ENCODE data around the gene CCHCR1. TPM values are rescaled to one million over a fixed set of nuclear protein-coding genes. Genes with fewer than 3 reads are reported as not detected.

CCHCR1 gene
- total RNA-seq, 1 experiment from 2014 or later = 23.1 TPM

GRCh38 chr6:31145386-31145785 is 12.2 kb downstream of the CCHCR1 start:
- Histone ChIP-seq H3K36me3 (ENCODE audit: insufficient read depth, low read length) (no peaks in the 10 kb centered on the region), H3K27me3 (ENCODE audit: low read length) (no peaks in the 10 kb centered on the region), H2AFZ (ENCODE audit: low read length) (no peak overlapping the region), H3K4me1 (ENCODE audit: low read length) (no peaks in the 10 kb centered on the region), H3K9ac (ENCODE audit: low read length) (no peak overlapping the region), H3K9me2 (replicated peaks; ENCODE audit: insufficient read depth, low read length) (no peaks in the 10 kb centered on the region), H3K4me2 (ENCODE audit: low read depth, low read length, poor library complexity, severe bottlenecking) (no peak overlapping the region), H3K4me3 (ENCODE audit: low read length) (no peak overlapping the region), H3K79me2 (ENCODE audit: low read length) (no peaks in the 10 kb centered on the region), H4K20me1 (ENCODE audit: insufficient read depth, low read depth, low read length) (no peaks in the 10 kb centered on the region), H3K9me3 (ENCODE audit: low read length) (no peaks in the 10 kb centered on the region), H3K27ac (ENCODE audit: low read length) (no peak overlapping the region)
- no peak for DNase-seq

- no peak overlapping the region for H3K4me3 ChIP-seq (ENCODE audit: low read length)
- no peaks in the 10 kb centered on the region for H3K9me2 ChIP-seq (replicated peaks; ENCODE audit: insufficient read depth, low read length)
- no peak for DNase-seq
- H3K79me2 ChIP-seq (ENCODE audit: low read length) = no peaks in the 10 kb centered on the region
- no peaks in the 10 kb centered on the region for H3K9me3 ChIP-seq (ENCODE audit: low read length)
- no peak overlapping the region for H3K27ac ChIP-seq (ENCODE audit: low read length)
- H2AFZ ChIP-seq (ENCODE audit: low read length) = no peak overlapping the region
- H3K4me2 ChIP-seq (ENCODE audit: low read depth, low read length, poor library complexity, severe bottlenecking) = no peak overlapping the region
- H3K4me1 ChIP-seq (ENCODE audit: low read length) = no peaks in the 10 kb centered on the region
- no peaks in the 10 kb centered on the region for H3K36me3 ChIP-seq (ENCODE audit: insufficient read depth, low read length)
- no peaks in the 10 kb centered on the region for H3K27me3 ChIP-seq (ENCODE audit: low read length)
- no peak overlapping the region for H3K9ac ChIP-seq (ENCODE audit: low read length)
- H4K20me1 ChIP-seq (ENCODE audit: insufficient read depth, low read depth, low read length) = no peaks in the 10 kb centered on the region
Measured at GRCh38 chr6:31144970-31145340, 12.6 kb downstream of the CCHCR1 start.

- H3K9me3 ChIP-seq (ENCODE audit: low read length) = no peaks in the 10 kb centered on the region
- no peak overlapping the region for H3K9ac ChIP-seq (ENCODE audit: low read length)
- H4K20me1 ChIP-seq (ENCODE audit: insufficient read depth, low read depth, low read length) = no peaks in the 10 kb centered on the region
- no peaks in the 10 kb centered on the region for H3K9me2 ChIP-seq (replicated peaks; ENCODE audit: insufficient read depth, low read length)
- H3K4me2 ChIP-seq (ENCODE audit: low read depth, low read length, poor library complexity, severe bottlenecking) = no peak overlapping the region
- H3K4me1 ChIP-seq (ENCODE audit: low read length) = no peaks in the 10 kb centered on the region
- DNase-seq = no peak
- H3K27me3 ChIP-seq (ENCODE audit: low read length) = no peaks in the 10 kb centered on the region
- no peak overlapping the region for H2AFZ ChIP-seq (ENCODE audit: low read length)
- no peaks in the 10 kb centered on the region for H3K36me3 ChIP-seq (ENCODE audit: insufficient read depth, low read length)
- H3K79me2 ChIP-seq (ENCODE audit: low read length) = no peaks in the 10 kb centered on the region
- no peak overlapping the region for H3K4me3 ChIP-seq (ENCODE audit: low read length)
- H3K27ac ChIP-seq (ENCODE audit: low read length) = no peak overlapping the region
Measured at GRCh38 chr6:31144296-31144969, 13.2 kb downstream of the CCHCR1 start.

GRCh38 chr6:31143148-31143547 is 14.5 kb downstream of the CCHCR1 start:
- Histone ChIP-seq H3K79me2 (ENCODE audit: low read length) (no peaks in the 10 kb centered on the region), H3K4me2 (ENCODE audit: low read depth, low read length, poor library complexity, severe bottlenecking) (no peak overlapping the region), H3K4me1 (ENCODE audit: low read length) (no peaks in the 10 kb centered on the region), H3K9ac (ENCODE audit: low read length) (no peak overlapping the region), H3K27ac (ENCODE audit: low read length) (no peak overlapping the region), H3K9me2 (replicated peaks; ENCODE audit: insufficient read depth, low read length) (no peaks in the 10 kb centered on the region), H3K27me3 (ENCODE audit: low read length) (no peaks in the 10 kb centered on the region), H3K36me3 (ENCODE audit: insufficient read depth, low read length) (no peaks in the 10 kb centered on the region), H3K4me3 (ENCODE audit: low read length) (no peak overlapping the region), H2AFZ (ENCODE audit: low read length) (no peak overlapping the region), H3K9me3 (ENCODE audit: low read length) (no peaks in the 10 kb centered on the region), H4K20me1 (ENCODE audit: insufficient read depth, low read depth, low read length) (no peaks in the 10 kb centered on the region)
- no peak for DNase-seq

GRCh38 chr6:31142361-31142761 is 15.2 kb downstream of the CCHCR1 start:
- Histone ChIP-seq H3K36me3 (ENCODE audit: insufficient read depth, low read length) (no peaks in the 10 kb centered on the region), H3K79me2 (ENCODE audit: low read length) (no peaks in the 10 kb centered on the region), H3K9ac (ENCODE audit: low read length) (no peak overlapping the region), H3K9me3 (ENCODE audit: low read length) (no peaks in the 10 kb centered on the region), H3K4me1 (ENCODE audit: low read length) (peaks cover 4% of the 10 kb centered on the region), H3K4me2 (ENCODE audit: low read depth, low read length, poor library complexity, severe bottlenecking) (no peak overlapping the region), H3K4me3 (ENCODE audit: low read length) (no peak overlapping the region), H3K9me2 (replicated peaks; ENCODE audit: insufficient read depth, low read length) (no peaks in the 10 kb centered on the region), H3K27ac (ENCODE audit: low read length) (no peak overlapping the region), H2AFZ (ENCODE audit: low read length) (no peak overlapping the region), H3K27me3 (ENCODE audit: low read length) (no peaks in the 10 kb centered on the region), H4K20me1 (ENCODE audit: insufficient read depth, low read depth, low read length) (no peaks in the 10 kb centered on the region)
- DNase-seq = no peak

GRCh38 chr6:31140643-31141042 is 17.0 kb downstream of the CCHCR1 start:
- Histone ChIP-seq H3K27me3 (ENCODE audit: low read length) (no peaks in the 10 kb centered on the region), H3K36me3 (ENCODE audit: insufficient read depth, low read length) (no peaks in the 10 kb centered on the region), H3K9me3 (ENCODE audit: low read length) (no peaks in the 10 kb centered on the region), H3K79me2 (ENCODE audit: low read length) (no peaks in the 10 kb centered on the region), H3K27ac (ENCODE audit: low read length) (no peak overlapping the region), H3K9me2 (replicated peaks; ENCODE audit: insufficient read depth, low read length) (no peaks in the 10 kb centered on the region), H3K4me2 (ENCODE audit: low read depth, low read length, poor library complexity, severe bottlenecking) (no peak overlapping the region), H3K9ac (ENCODE audit: low read length) (no peak overlapping the region), H3K4me3 (ENCODE audit: low read length) (no peak overlapping the region), H4K20me1 (ENCODE audit: insufficient read depth, low read depth, low read length) (no peaks in the 10 kb centered on the region), H3K4me1 (ENCODE audit: low read length) (peaks cover 4% of the 10 kb centered on the region), H2AFZ (ENCODE audit: low read length) (no peak overlapping the region)
- DNase-seq = no peak

GRCh38 chr6:31139599-31139998 is 18.0 kb downstream of the CCHCR1 start:
- Histone ChIP-seq H3K9me2 (replicated peaks; ENCODE audit: insufficient read depth, low read length) (no peaks in the 10 kb centered on the region), H3K4me1 (ENCODE audit: low read length) (peaks cover 4% of the 10 kb centered on the region), H2AFZ (ENCODE audit: low read length) (no peak overlapping the region), H3K4me2 (ENCODE audit: low read depth, low read length, poor library complexity, severe bottlenecking) (no peak overlapping the region), H3K36me3 (ENCODE audit: insufficient read depth, low read length) (no peaks in the 10 kb centered on the region), H3K9me3 (ENCODE audit: low read length) (no peaks in the 10 kb centered on the region), H3K4me3 (ENCODE audit: low read length) (no peak overlapping the region), H3K79me2 (ENCODE audit: low read length) (no peaks in the 10 kb centered on the region), H3K27me3 (ENCODE audit: low read length) (no peaks in the 10 kb centered on the region), H3K9ac (ENCODE audit: low read length) (no peak overlapping the region), H3K27ac (ENCODE audit: low read length) (no peak overlapping the region), H4K20me1 (ENCODE audit: insufficient read depth, low read depth, low read length) (no peaks in the 10 kb centered on the region)
- DNase-seq = no peak

- peak within 1 kb of the TSS; percentile 37 for H3K4me2 ChIP-seq (ENCODE audit: low read depth, low read length, poor library complexity, severe bottlenecking)
- H3K4me3 ChIP-seq (ENCODE audit: low read length) = no peak within 1 kb of the TSS
- no peak within 1 kb of the TSS for H2AFZ ChIP-seq (ENCODE audit: low read length)
Measured at GRCh38 chr6:31138982-31139381, 18.6 kb downstream of the CCHCR1 start, which contains the start of gene PSORS1C2. Gene PSORS1C2 (minus strand): TSS chr6:31139066. CDS start chr6:31139026, 40 bp downstream.

More at GRCh38 chr6:31138982-31139381, 18.6 kb downstream of the CCHCR1 start, which contains the start of gene PSORS1C2:
- no peak for DNase-seq
- H3K36me3 ChIP-seq (ENCODE audit: insufficient read depth, low read length) = no peaks in the 10 kb centered on the region
- no peaks in the 10 kb centered on the region for H3K9me2 ChIP-seq (replicated peaks; ENCODE audit: insufficient read depth, low read length)
- no peaks in the 10 kb centered on the region for H3K79me2 ChIP-seq (ENCODE audit: low read length)
- no peaks in the 10 kb centered on the region for H3K27me3 ChIP-seq (ENCODE audit: low read length)
- H3K27ac ChIP-seq (ENCODE audit: low read length) = no peak within 1 kb of the TSS
- H4K20me1 ChIP-seq (ENCODE audit: insufficient read depth, low read depth, low read length) = no peaks in the 10 kb centered on the region
- no peak within 1 kb of the TSS for H3K9ac ChIP-seq (ENCODE audit: low read length)
- peaks cover 4% of the 10 kb centered on the region for H3K4me1 ChIP-seq (ENCODE audit: low read length)
- H3K9me3 ChIP-seq (ENCODE audit: low read length) = no peaks in the 10 kb centered on the region

All from Karpas-422 (cell line).